HEK293 (cell line): ENCODE measurements around the gene PIP5K1B.

Source experiments
- CTCF ChIA-PET: fragments of 350-600 bp; formaldehyde crosslinking; extraction: SDS; loops from one replicate; lab custom pipeline; 2021; ENCODE audit warnings: antibody characterized with exemption; lab: Yijun Ruan, JAX
- POLR2A ChIA-PET: fragments of 300-600 bp; formaldehyde crosslinking; extraction: SDS; loops from one replicate; lab custom pipeline; 2020; ENCODE audit warnings: antibody characterized with exemption, inconsistent platforms; lab: Yijun Ruan, JAX
- H3K27ac ChIP-seq: fragments of 200-500 bp; sonication (Bioruptor generic); 2 replicates; pipeline ENCODE4 v1.5.1; 2014; ENCODE audit warnings: low read depth, low read length, control low read depth, inconsistent platforms; ENCODE audit errors: extremely low read depth
- H3K36me3 ChIP-seq, 2 experiments: fragments of 200-500 bp in 1 of 2; sonication (Bioruptor generic) in 1 of 2; 1 replicate in 1 of 2; 2 replicates in 1 of 2; pipeline ENCODE4 v1.5.1; 2014 to 2017; ENCODE audit warnings: inconsistent platforms in 2 of 2, low read length in 2 of 2; ENCODE audit not compliant: control insufficient read depth in 2 of 2, insufficient read depth in 1 of 2
- H3K4me1 ChIP-seq: fragments of 200-500 bp; sonication (Bioruptor generic); 2 replicates; pipeline ENCODE4 v1.5.1; 2014; ENCODE audit warnings: mild to moderate bottlenecking, low read length, inconsistent platforms; ENCODE audit not compliant: control insufficient read depth, insufficient read depth
- H3K4me3 ChIP-seq: 2 replicates; pipeline ENCODE4 v1.5.1; 2011; ENCODE audit warnings: low read depth, mild to moderate bottlenecking, control low read depth, low read length, moderate library complexity
- H3K9me3 ChIP-seq: fragments of 200-500 bp; sonication (Bioruptor generic); 2 replicates; pipeline ENCODE4 v1.5.1; 2014; ENCODE audit warnings: low read depth, low read length, inconsistent platforms; ENCODE audit not compliant: control insufficient read depth, insufficient read depth
- GFI1B ChIP-seq: fragments of 450-650 bp; formaldehyde crosslinking; IDR thresholded peaks from 2 replicates; pipeline ENCODE4 v1.5.1; 2016; ENCODE audit warnings: missing biosample characterization, missing genetic modification characterization
- PBX3 ChIP-seq: sonication (generic); formaldehyde crosslinking; IDR thresholded peaks from 2 replicates; pipeline ENCODE4 v1.8.1; 2022; ENCODE audit warnings: mild to moderate bottlenecking, moderate library complexity, missing genetic modification reagents
- REST ChIP-seq: fragments of 450-650 bp; formaldehyde crosslinking; IDR thresholded peaks from 2 replicates; pipeline ENCODE4 v1.5.1; 2016; ENCODE audit warnings: missing biosample characterization, missing genetic modification characterization
- WT1 ChIP-seq: fragments of 450-650 bp; formaldehyde crosslinking; IDR thresholded peaks from 2 replicates; pipeline ENCODE4 v1.5.1; 2016; ENCODE audit warnings: missing biosample characterization, missing genetic modification characterization
- ZBTB49 ChIP-seq: fragments of 450-650 bp; formaldehyde crosslinking; IDR thresholded peaks from 2 replicates; pipeline ENCODE4 v1.5.1; 2016; ENCODE audit warnings: missing biosample characterization, missing genetic modification characterization, low read depth
- ZEB2 ChIP-seq: fragments of 450-650 bp; formaldehyde crosslinking; IDR thresholded peaks from 2 replicates; pipeline ENCODE4 v1.5.1; 2016; ENCODE audit warnings: missing biosample characterization, missing genetic modification characterization
- ZFP69B ChIP-seq: fragments of 450-650 bp; formaldehyde crosslinking; IDR thresholded peaks from 2 replicates; pipeline ENCODE4 v1.5.1; 2016; ENCODE audit warnings: missing biosample characterization, missing genetic modification characterization
- ZNF10 ChIP-seq: fragments of 450-650 bp; formaldehyde crosslinking; IDR thresholded peaks from 2 replicates; pipeline ENCODE4 v1.5.1; 2017; ENCODE audit warnings: missing biosample characterization, missing genetic modification characterization
- ZNF112 ChIP-seq: fragments of 450-650 bp; formaldehyde crosslinking; IDR thresholded peaks from 2 replicates; pipeline ENCODE4 v1.5.0; 2017; ENCODE audit warnings: missing biosample characterization, missing genetic modification characterization
- ZNF18 ChIP-seq: fragments of 450-650 bp; formaldehyde crosslinking; IDR thresholded peaks from 2 replicates; pipeline ENCODE4 v1.5.1; 2016; ENCODE audit warnings: missing biosample characterization, missing genetic modification characterization
- ZNF19 ChIP-seq: fragments of 450-650 bp; formaldehyde crosslinking; IDR thresholded peaks from 2 replicates; pipeline ENCODE4; 2016; ENCODE audit warnings: missing biosample characterization, missing genetic modification characterization, low read depth
- ZNF280C ChIP-seq: fragments of 450-650 bp; formaldehyde crosslinking; IDR thresholded peaks from 2 replicates; pipeline ENCODE4 v1.5.1; 2016; ENCODE audit warnings: missing biosample characterization, missing genetic modification characterization
- ZNF510 ChIP-seq: fragments of 450-650 bp; formaldehyde crosslinking; IDR thresholded peaks from 2 replicates; pipeline ENCODE4 v1.5.1; 2018; ENCODE audit warnings: mild to moderate bottlenecking, missing genetic modification characterization, missing biosample characterization; ENCODE audit not compliant: insufficient replicate concordance
- ZNF571 ChIP-seq: fragments of 450-650 bp; formaldehyde crosslinking; IDR thresholded peaks from 2 replicates; pipeline ENCODE4 v1.5.0; 2017; ENCODE audit warnings: missing biosample characterization, missing genetic modification characterization
- ZNF600 ChIP-seq: fragments of 450-650 bp; formaldehyde crosslinking; IDR thresholded peaks from 2 replicates; pipeline ENCODE4 v1.5.1; 2016; ENCODE audit warnings: missing biosample characterization, missing genetic modification characterization
- ZNF654 ChIP-seq: fragments of 450-650 bp; formaldehyde crosslinking; IDR thresholded peaks from 2 replicates; pipeline ENCODE4 v1.5.1; 2016; ENCODE audit warnings: low read depth, missing biosample characterization, missing genetic modification characterization
- ZSCAN5A ChIP-seq: fragments of 450-650 bp; formaldehyde crosslinking; IDR thresholded peaks from 2 replicates; pipeline ENCODE4 v1.5.1; 2016; ENCODE audit warnings: missing biosample characterization, missing genetic modification characterization

Gene PIP5K1B

GRCh38 chr9:68949271-68950000 lies 244.4 kb downstream of the PIP5K1B start (continued):
- TF ChIP-seq GFI1B (no peak), ZNF571 (tag by site-specific recombination) (no peak), ZSCAN5A (tag by site-specific recombination) (no peak), ZNF10 (tag by site-specific recombination) (no peak), ZNF654 (tag by site-specific recombination) (no peak), PBX3 (CRISPR knock-in tag) (no peak), ZNF19 (tag by site-specific recombination) (no peak)

- TF ChIP-seq ZEB2 (no peak), ZNF18 (tag by site-specific recombination) (no peak), ZNF510 (no peak), ZBTB49 (no peak), ZNF280C (tag by site-specific recombination) (no peak), ZNF112 (tag by site-specific recombination) (no peak), ZFP69B (tag by site-specific recombination) (no peak), WT1 (tag by site-specific recombination) (no peak), ZNF600 (no peak), REST (tag by site-specific recombination) (no peak)
- Histone ChIP-seq H3K9me3 (no peaks in the 10 kb centered on the region), H3K27ac (no peak overlapping the region), H3K4me1 (no peaks in the 10 kb centered on the region), H3K36me3 (no peaks in the 10 kb centered on the region), H3K4me3 (no peak overlapping the region)
- ChIA-PET POLR2A (no interaction called here), CTCF (interaction anchor here (1.0 to 1.2 kb wide), 2 partner anchors 48 to 367 kb away, joined by 3 read pairs; no protein-coding TSS in a partner anchor)
Measured at GRCh38 chr9:68950188-68950587, 245.1 kb downstream of the PIP5K1B start.
